ACHN (cell line): ENCODE results near the gene CERS6.

Experiments used
- DNase-seq: peaks from one replicate; pipeline ENCODE4 v3.0.0-alpha.2; 2015
- in situ Hi-C: cut with HindIII; loops from 2 replicates; pipeline ENCODE4 v1.10.0; 2017; ENCODE audit warnings: low sequenced_read_pairs, low pct_ligation_motif_present, low pct_unique_long_range_greater_than_20kb

Gene CERS6

GRCh38 chr2:168603439-168603961, 147.4 kb downstream of the CERS6 start:
- DNase-seq = no peak
- in situ Hi-C loops = no loop called here

- DNase-seq = no peak
- in situ Hi-C loops = no loop called here
Measured at GRCh38 chr2:168604252-168604651, 148.2 kb downstream of the CERS6 start.

DNA sequence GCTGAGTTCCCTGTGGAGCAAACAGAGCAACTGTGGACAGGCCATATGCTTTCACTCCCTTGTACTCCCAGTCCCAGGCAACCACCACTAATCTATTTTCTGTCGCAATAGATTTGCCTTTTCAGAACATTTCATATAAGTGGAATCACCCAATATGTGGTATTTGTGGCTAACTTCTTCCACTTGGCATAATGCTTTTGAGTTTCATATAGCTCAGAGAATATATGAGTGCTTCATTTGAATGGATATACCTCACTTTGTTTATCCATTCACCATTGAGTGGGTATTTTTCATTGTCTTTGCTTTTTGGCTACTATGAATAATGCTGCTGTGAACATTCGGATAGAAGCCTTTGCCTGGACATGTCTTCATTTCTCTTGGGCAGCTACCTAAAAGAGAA, 151.9 kb downstream of the CERS6 start:
- in situ Hi-C loops = no loop called here
- no peak for DNase-seq

GRCh38 chr2:168608796-168609195, 152.7 kb downstream of the CERS6 start:
- in situ Hi-C loops = no loop called here
- DNase-seq = no peak

- in situ Hi-C loops = no loop called here
- no peak for DNase-seq
Measured at GRCh38 chr2:168611091-168611490, 155.0 kb downstream of the CERS6 start.

DNA sequence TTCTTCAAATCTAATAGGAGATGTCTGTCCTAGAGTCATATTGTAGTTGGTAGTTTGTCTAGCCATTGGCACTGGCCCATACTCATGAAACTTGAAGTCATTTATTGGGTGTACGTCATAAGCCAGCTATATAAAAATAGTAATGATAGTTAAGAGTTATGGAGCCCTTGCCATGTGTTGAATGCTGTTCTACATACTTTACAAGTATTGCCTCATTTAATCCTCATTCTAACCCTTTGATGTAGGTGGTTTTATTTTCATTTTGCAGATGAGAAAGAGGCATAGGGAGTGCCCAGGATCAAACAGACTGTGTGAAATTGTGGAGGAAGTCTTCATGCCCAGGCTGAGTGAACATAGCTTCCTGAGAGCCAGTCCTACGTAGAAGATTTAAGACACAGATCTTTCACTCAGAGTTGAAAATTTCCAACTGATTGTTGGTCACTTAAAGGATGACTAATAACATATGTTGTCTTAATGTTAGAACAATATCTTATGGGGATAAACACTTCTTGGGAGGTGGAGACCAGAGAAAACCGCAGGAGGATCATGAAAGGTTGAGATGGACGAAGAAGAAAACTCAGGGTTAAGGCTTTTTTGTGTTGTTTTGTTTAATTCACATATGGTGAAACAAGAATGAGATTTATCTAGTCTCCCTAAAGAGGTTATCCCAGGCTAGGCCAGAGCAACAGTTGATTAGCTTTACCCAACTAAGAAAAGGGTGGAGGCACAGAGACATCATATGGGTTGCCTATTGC, 156.0 kb downstream of the CERS6 start:
- no peak for DNase-seq
- in situ Hi-C loops = no loop called here

- no peak for DNase-seq
- in situ Hi-C loops = no loop called here
Measured at GRCh38 chr2:168612719-168613118, 156.6 kb downstream of the CERS6 start.

GRCh38 chr2:168613551-168613950, 157.5 kb downstream of the CERS6 start:
- no peak for DNase-seq
- in situ Hi-C loops = no loop called here

DNA sequence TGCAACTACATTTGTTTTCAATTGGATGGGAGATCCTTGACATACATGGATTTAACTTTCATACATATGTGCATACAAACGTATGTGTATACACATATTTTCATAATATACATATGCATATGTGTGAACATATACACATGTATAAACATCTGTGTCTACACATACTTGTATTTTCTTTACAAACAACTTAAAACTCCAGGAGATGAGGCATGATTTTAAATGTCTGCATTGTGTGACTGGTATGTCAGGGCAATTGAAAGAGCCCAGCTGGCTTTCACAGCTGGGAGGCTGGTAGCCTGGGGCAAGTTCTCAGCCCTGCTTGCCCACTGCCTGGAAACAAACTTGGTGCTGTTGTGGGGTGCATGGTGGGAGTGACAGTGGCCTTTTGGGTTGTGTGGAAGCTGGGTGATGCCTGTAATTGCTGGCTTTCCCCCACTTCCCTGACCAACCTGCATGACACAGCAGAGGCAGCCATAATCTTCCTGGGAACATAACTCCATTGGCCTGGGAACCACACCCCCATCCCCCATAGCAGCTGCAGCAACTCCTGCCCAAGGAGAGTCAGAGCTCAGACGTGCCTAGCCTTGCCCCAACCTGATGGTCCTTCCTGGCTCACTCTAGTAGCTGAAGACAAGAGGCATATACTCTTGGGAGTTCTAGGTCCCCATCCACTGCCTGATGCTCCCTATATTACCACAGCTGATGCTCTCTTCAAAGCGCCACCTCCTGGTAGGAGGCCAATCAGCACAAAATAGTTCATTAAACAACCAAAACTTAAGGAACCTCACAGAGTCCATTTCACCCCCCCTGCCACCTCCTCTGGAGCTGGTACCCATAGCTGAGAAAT, 158.3 kb downstream of the CERS6 start:
- in situ Hi-C loops = no loop called here
- no peak for DNase-seq

DNA sequence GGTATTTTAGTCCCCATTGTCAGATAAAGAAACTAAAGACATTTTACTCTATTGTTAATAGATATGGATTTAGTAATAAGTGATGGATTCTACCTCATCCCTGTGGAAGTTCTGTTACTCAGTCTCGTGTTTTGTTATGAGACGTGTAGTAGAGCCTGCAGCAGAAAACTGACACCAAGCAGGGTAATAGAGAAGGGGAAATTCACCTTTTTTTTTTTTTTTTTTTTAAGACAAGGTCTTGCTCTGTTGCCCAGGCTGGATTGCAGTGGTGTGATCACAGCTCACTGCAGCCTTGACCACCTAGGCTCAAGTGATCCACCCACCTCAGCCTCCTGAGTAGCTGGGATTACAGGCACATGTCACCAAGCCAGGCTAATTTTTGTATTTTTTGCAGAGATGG, 164.5 kb downstream of the CERS6 start:
- DNase-seq = no peak
- in situ Hi-C loops = no loop called here

- DNase-seq = peak; percentile 45
- in situ Hi-C loops = no loop called here
Measured at GRCh38 chr2:168622559-168622958, 166.5 kb downstream of the CERS6 start.

- in situ Hi-C loops = no loop called here
- no peak for DNase-seq
Measured at GRCh38 chr2:168624028-168624427, 168.0 kb downstream of the CERS6 start.

- DNase-seq = no peak
- in situ Hi-C loops = no loop called here
Measured at GRCh38 chr2:168626096-168626495, 170.0 kb downstream of the CERS6 start.

DNA sequence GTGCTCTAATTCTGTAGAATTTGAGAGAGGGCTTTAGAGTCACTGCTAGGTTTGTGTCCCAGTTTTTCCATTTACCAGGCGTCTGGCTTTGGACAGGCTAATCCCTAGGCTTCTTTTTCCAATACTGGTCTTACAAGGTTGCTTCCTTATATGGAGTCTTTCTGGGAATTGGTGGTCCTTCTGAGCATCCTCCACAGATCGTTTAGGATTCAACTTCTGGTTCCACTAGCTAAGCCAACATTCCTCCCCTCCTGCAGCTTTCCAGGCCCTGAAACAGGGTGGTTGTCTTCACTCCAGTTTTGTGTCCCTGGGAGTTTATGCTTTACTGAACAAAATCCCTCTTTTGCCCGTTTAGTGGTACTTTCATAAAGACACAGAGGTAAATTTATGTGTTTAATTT, 170.6 kb downstream of the CERS6 start:
- in situ Hi-C loops = no loop called here
- DNase-seq = no peak

- in situ Hi-C loops = no loop called here
- DNase-seq = no peak
Measured at GRCh38 chr2:168632709-168633121, 176.6 kb downstream of the CERS6 start.

- DNase-seq = no peak
Measured at GRCh38 chr2:168633200-168633599, 177.1 kb downstream of the CERS6 start.

GRCh38 chr2:168633895-168634294, 177.8 kb downstream of the CERS6 start:
- no peak for DNase-seq
- in situ Hi-C loops = no loop called here

More at GRCh38 chr2:168633200-168633599, 177.1 kb downstream of the CERS6 start:
- in situ Hi-C loops = no loop called here

GRCh38 chr2:168635065-168635577, 179.0 kb downstream of the CERS6 start:
- no peak for DNase-seq
- in situ Hi-C loops = no loop called here

DNA sequence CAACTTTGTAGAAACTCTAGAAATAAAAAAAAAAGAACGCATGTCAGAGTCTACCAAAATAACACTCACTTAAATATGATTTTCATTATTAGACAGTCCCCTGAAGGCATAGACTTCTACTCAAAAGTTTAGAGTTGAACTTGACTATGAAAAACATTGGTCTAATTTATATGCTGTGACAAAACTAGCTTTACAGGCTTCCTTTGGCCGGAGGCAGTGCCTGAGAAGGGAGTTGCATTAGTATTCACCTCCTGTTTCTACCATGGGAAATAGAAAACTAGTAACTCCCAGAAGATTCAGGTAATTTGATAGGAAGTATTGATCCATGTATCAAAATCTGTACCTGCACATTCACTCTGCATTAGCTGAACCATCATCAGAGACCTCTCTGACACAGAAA, 182.9 kb downstream of the CERS6 start:
- in situ Hi-C loops = no loop called here
- no peak for DNase-seq
